OCI-LY1 (cell line): ENCODE results near the gene VAMP4.

ENCODE experiments used
- H2AFZ ChIP-seq: fragments of 200-600 bp; sonication (generic), shearing (Covaris generic); 2 replicates; pipeline ENCODE4 v1.6.0; 2014; ENCODE audit warnings: antibody characterized with exemption, mild to moderate bottlenecking, low read length
- H3F3A ChIP-seq: fragments of 200-600 bp; sonication (generic), shearing (Covaris generic); 2 replicates; pipeline ENCODE4 v1.6.0; 2014; ENCODE audit warnings: mild to moderate bottlenecking, antibody characterized with exemption, low read length, moderate library complexity; ENCODE audit not compliant: insufficient read depth
- H3K27ac ChIP-seq: fragments of 200-600 bp; sonication (generic); 2 replicates; pipeline ENCODE4 v1.5.1; 2014; ENCODE audit warnings: low read length, mixed run types, mild to moderate bottlenecking, low read depth; ENCODE audit not compliant: poor library complexity, severe bottlenecking
- H3K27me3 ChIP-seq: fragments of 200-600 bp; sonication (generic); 2 replicates; pipeline ENCODE4 v1.6.0; 2014; ENCODE audit warnings: antibody characterized with exemption, mild to moderate bottlenecking, low read length, moderate library complexity; ENCODE audit not compliant: insufficient read depth
- H3K36me3 ChIP-seq: fragments of 200-600 bp; sonication (generic); 2 replicates; pipeline ENCODE4 v1.6.1; 2014; ENCODE audit warnings: mild to moderate bottlenecking, antibody characterized with exemption, low read length, moderate library complexity, mixed read lengths; ENCODE audit not compliant: insufficient read depth
- H3K4me1 ChIP-seq: fragments of 200-600 bp; sonication (generic); 2 replicates; pipeline ENCODE4 v1.5.1; 2014; ENCODE audit warnings: mild to moderate bottlenecking, low read length, moderate library complexity; ENCODE audit not compliant: insufficient read depth, severe bottlenecking
- H3K4me2 ChIP-seq: fragments of 200-600 bp; sonication (generic), shearing (Covaris generic); 2 replicates; pipeline ENCODE4 v1.6.1; 2014; ENCODE audit warnings: low read length
- H3K4me3 ChIP-seq: fragments of 200-600 bp; sonication (generic); 2 replicates; pipeline ENCODE4 v1.5.1; 2014; ENCODE audit warnings: low read length, low read depth, mild to moderate bottlenecking, mixed read lengths; ENCODE audit not compliant: poor library complexity, severe bottlenecking
- H3K79me2 ChIP-seq: fragments of 200-600 bp; shearing (Covaris generic); 2 replicates; pipeline ENCODE4 v1.6.1; 2016; ENCODE audit warnings: mixed run types, low read length, mixed read lengths; ENCODE audit not compliant: insufficient read depth
- H3K9ac ChIP-seq: fragments of 200-600 bp; sonication (generic), shearing (Covaris generic); 2 replicates; pipeline ENCODE4 v1.6.1; 2014; ENCODE audit warnings: mild to moderate bottlenecking, low read length, mixed read lengths
- H3K9me2 ChIP-seq: fragments of 200-600 bp; sonication (generic), shearing (Covaris generic); 2 replicates; pipeline ENCODE4 v1.6.1; 2014; ENCODE audit warnings: low read depth, mild to moderate bottlenecking, low read length, mixed read lengths
- H3K9me3 ChIP-seq: fragments of 200-600 bp; shearing (Covaris generic); 2 replicates; pipeline ENCODE4 v1.6.1; 2014; ENCODE audit warnings: low read length, mixed read lengths
- H4K20me1 ChIP-seq: fragments of 200-600 bp; sonication (generic), shearing (Covaris generic); 2 replicates; pipeline ENCODE4 v1.6.0; 2016; ENCODE audit warnings: mild to moderate bottlenecking, low read length; ENCODE audit not compliant: insufficient read depth
- EZH2 ChIP-seq: fragments of 200-600 bp; sonication (generic), shearing (Covaris generic); IDR thresholded peaks from 2 replicates; pipeline ENCODE4 v1.8.0; 2017; ENCODE audit warnings: borderline replicate concordance, mixed run types, mild to moderate bottlenecking, antibody characterized with exemption, low read length, moderate library complexity, mixed read lengths
- TF ChIP-seq, protein P1 (sequence below): fragments of 200-600 bp; sonication (generic), shearing (Covaris generic); IDR thresholded peaks from 2 replicates; pipeline ENCODE4 v1.5.1; 2017; ENCODE audit warnings: mild to moderate bottlenecking, antibody characterized with exemption, low read length, moderate library complexity, mixed read lengths

VAMP4 gene

DNA sequence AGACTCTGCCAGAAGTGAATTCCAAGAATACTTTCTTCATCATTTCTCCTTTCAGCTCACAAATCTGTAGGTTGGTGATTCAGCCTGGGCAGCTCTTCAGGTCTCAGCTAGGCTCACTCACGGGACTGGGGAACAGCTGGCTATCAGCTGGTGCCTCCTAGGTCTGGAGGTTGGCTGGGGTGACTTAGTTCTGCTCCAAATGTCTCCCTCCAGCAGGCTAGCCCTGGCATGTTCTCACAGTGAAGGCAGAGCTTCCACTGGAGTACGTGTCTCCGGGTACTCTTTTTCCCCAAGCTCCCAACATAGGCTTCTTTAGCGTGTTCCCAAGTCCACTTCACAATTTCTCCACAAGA lies 12.5 kb upstream of the VAMP4 start:
- Histone ChIP-seq H3K9ac (no peak overlapping the region), H3K4me3 (no peak overlapping the region), H3K4me2 (no peak overlapping the region), H3K4me1 (no peaks in the 10 kb centered on the region), H4K20me1 (no peaks in the 10 kb centered on the region), H3F3A (no peaks in the 10 kb centered on the region), H3K9me3 (no peaks in the 10 kb centered on the region), H3K9me2 (no peaks in the 10 kb centered on the region), H3K27me3 (no peaks in the 10 kb centered on the region), H2AFZ (no peak overlapping the region), H3K36me3 (no peaks in the 10 kb centered on the region), H3K79me2 (no peaks in the 10 kb centered on the region), H3K27ac (no peak overlapping the region)
- TF ChIP-seq, protein P1, sequence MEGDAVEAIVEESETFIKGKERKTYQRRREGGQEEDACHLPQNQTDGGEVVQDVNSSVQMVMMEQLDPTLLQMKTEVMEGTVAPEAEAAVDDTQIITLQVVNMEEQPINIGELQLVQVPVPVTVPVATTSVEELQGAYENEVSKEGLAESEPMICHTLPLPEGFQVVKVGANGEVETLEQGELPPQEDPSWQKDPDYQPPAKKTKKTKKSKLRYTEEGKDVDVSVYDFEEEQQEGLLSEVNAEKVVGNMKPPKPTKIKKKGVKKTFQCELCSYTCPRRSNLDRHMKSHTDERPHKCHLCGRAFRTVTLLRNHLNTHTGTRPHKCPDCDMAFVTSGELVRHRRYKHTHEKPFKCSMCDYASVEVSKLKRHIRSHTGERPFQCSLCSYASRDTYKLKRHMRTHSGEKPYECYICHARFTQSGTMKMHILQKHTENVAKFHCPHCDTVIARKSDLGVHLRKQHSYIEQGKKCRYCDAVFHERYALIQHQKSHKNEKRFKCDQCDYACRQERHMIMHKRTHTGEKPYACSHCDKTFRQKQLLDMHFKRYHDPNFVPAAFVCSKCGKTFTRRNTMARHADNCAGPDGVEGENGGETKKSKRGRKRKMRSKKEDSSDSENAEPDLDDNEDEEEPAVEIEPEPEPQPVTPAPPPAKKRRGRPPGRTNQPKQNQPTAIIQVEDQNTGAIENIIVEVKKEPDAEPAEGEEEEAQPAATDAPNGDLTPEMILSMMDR, result no peak
- no peak for TF ChIP-seq EZH2

DNA sequence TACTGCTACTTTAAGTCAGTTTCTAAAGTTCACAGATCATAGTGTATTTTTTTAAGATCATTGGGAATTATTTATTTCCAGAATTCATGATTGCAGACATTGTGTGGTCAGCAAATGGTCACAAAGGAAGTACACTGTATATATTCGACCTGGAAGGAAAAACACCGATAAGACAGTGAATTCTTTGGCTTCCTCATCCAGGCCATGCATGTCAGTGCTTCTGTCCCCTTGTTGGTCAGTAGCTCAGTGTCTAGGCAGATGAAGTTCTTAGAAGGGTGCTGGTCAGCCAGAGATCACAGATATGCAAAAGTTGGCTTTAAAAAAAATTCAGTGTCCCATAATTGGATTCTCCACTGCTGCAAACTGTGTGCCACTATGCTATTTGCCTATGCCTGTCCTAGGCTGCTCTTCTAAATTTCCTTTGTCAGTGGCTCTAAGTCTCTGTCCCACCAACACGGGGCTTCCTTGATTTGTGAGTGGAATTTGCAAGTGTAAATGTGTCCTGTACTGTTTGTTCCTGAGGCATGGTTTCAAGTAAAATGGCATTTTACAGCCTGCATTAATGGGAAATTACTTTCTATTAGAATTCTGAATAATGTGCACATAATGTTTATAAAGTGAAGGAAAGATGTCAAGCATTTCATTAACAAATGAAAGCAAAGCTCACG lies 12.0 kb upstream of the VAMP4 start:
- no peaks in the 10 kb centered on the region for H3K9me3 ChIP-seq
- H3F3A ChIP-seq, result no peaks in the 10 kb centered on the region
- no peaks in the 10 kb centered on the region for H3K79me2 ChIP-seq
- no peaks in the 10 kb centered on the region for H3K36me3 ChIP-seq
- no peak overlapping the region for H3K9ac ChIP-seq
- no peak overlapping the region for H3K27ac ChIP-seq
- no peaks in the 10 kb centered on the region for H3K4me1 ChIP-seq
- no peaks in the 10 kb centered on the region for H3K27me3 ChIP-seq
- no peak overlapping the region for H3K4me2 ChIP-seq
- TF ChIP-seq, protein P1, result no peak
- no peak for TF ChIP-seq EZH2
- no peaks in the 10 kb centered on the region for H4K20me1 ChIP-seq
- H3K4me3 ChIP-seq, result no peak overlapping the region
- H2AFZ ChIP-seq, result no peak overlapping the region
- no peaks in the 10 kb centered on the region for H3K9me2 ChIP-seq

DNA sequence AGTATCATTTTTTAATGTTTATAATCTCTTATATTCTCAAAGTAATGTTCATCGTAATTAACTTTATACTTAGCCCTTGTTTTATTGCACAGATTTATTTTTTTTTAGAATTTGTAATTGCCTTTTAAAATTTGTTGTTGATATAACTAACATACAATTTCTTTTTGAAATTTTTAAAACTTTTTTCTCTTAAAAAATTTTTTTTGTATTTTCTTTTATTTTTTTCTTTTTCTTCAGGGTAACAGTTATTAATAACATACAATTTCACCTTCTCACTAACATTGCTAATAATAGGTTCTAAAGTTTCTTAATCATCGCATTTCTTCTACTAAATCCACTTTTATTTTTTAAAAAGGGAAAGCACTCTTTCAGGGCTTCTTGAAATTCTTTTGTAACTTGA lies 11.3 kb upstream of the VAMP4 start:
- H3K9ac ChIP-seq, result no peak overlapping the region
- no peaks in the 10 kb centered on the region for H3F3A ChIP-seq
- no peaks in the 10 kb centered on the region for H3K79me2 ChIP-seq

More for the DNA sequence above, 11.3 kb upstream of the VAMP4 start:
- Histone ChIP-seq H3K27me3 (no peaks in the 10 kb centered on the region), H3K27ac (no peak overlapping the region), H3K4me1 (no peaks in the 10 kb centered on the region), H4K20me1 (no peaks in the 10 kb centered on the region), H2AFZ (no peak overlapping the region), H3K4me2 (no peak overlapping the region), H3K9me3 (no peaks in the 10 kb centered on the region), H3K4me3 (no peak overlapping the region), H3K9me2 (no peaks in the 10 kb centered on the region), H3K36me3 (no peaks in the 10 kb centered on the region)
- no peak for TF ChIP-seq EZH2
- TF ChIP-seq, protein P1, result no peak
